CD4-positive, CD25-positive, alpha-beta regulatory T cell (primary cell): ENCODE data around the gene CAMTA1. TPM values are rescaled to one million over a fixed set of nuclear protein-coding genes. Genes with fewer than 3 reads are reported as not detected.
A peak's percentile ranks its signal among the peaks of the same experiment; 100 is the strongest.
"Not testable (repeated sequence)": the region's sequence is repeated elsewhere in the genome, so short reads cannot be mapped to it uniquely, and the experiment has no call there.

Experiments used
- ATAC-seq, 2 donors: fragments of 150-1000 bp; cut with Tn5 transposase; one replicate each; pipeline ENCODE4 v1.10.0; 2021; ENCODE audit warnings: low read depth in 2 of 2, moderate number of reproducible peaks in 2 of 2, moderate library complexity in 1 of 2
- DNase-seq, 3 donors: peaks; one replicate each; pipeline versions ENCODE4 v3.0.0 to v3.0.0-alpha.2; 2012 to 2022; ENCODE audit warnings: mixed read lengths in 1 of 3
- H3K27ac ChIP-seq: one replicate; pipeline ENCODE4 v1.7.0; 2013; ENCODE audit warnings: mild to moderate bottlenecking, low read length; ENCODE audit not compliant: insufficient read depth, poor library complexity, severe bottlenecking
- H3K27me3 ChIP-seq: one replicate; pipeline ENCODE4 v1.7.0; 2013; ENCODE audit warnings: low read length; ENCODE audit not compliant: control insufficient read depth, insufficient read depth
- H3K36me3 ChIP-seq: one replicate; pipeline ENCODE4 v1.7.0; 2013; ENCODE audit warnings: mild to moderate bottlenecking, low read length, moderate library complexity; ENCODE audit not compliant: control insufficient read depth, insufficient read depth
- H3K4me1 ChIP-seq: 2 replicates; pipeline ENCODE4 v1.7.0; 2013; ENCODE audit warnings: mild to moderate bottlenecking, low read length; ENCODE audit not compliant: insufficient read depth, control insufficient read depth, poor library complexity, severe bottlenecking
- H3K4me3 ChIP-seq: one replicate; pipeline ENCODE4 v1.7.0; 2013; ENCODE audit warnings: low read depth, mild to moderate bottlenecking, low read length, moderate library complexity
- H3K9me3 ChIP-seq, 2 experiments: 1 replicate in 1 of 2; 2 replicates in 1 of 2; pipeline ENCODE4 v1.7.0; 2013; ENCODE audit warnings: low read length in 2 of 2, mild to moderate bottlenecking in 1 of 2, moderate library complexity in 1 of 2; ENCODE audit not compliant: control insufficient read depth in 2 of 2
- H3K27ac Mint-ChIP-seq, 3 donors: one replicate each; pipeline ENCODE4 v1.8.0; 2020 to 2022; ENCODE audit warnings: mild to moderate bottlenecking in 3 of 3, mixed read lengths in 3 of 3, moderate library complexity in 2 of 3
- H3K27me3 Mint-ChIP-seq: one replicate; pipeline ENCODE4 v1.8.0; 2022; ENCODE audit warnings: mild to moderate bottlenecking, mixed read lengths
- H3K36me3 Mint-ChIP-seq: one replicate; pipeline ENCODE4 v1.8.0; 2020; ENCODE audit warnings: mixed read lengths
- H3K4me1 Mint-ChIP-seq, 4 donors: one replicate each; pipeline ENCODE4 v1.8.0; 2020 to 2022; ENCODE audit warnings: mixed read lengths in 4 of 4, mild to moderate bottlenecking in 1 of 4
- H3K4me3 Mint-ChIP-seq, 4 donors: one replicate each; pipeline ENCODE4 v1.8.0; 2020 to 2022; ENCODE audit warnings: mild to moderate bottlenecking in 4 of 4, mixed read lengths in 4 of 4, moderate library complexity in 3 of 4
- H3K9me3 Mint-ChIP-seq, 7 donors: one replicate each; pipeline ENCODE4 v1.8.0; 2020 to 2022; ENCODE audit warnings: mixed read lengths in 7 of 7, mild to moderate bottlenecking in 3 of 7, moderate library complexity in 2 of 7
- polyA plus RNA-seq, 4 donors: library from polyadenylated mRNA; unstranded; fragments of 300-500 nt; fragmentation: Illumina TruSeq; gene quantifications; one replicate each; pipeline ENCODE4 v1.2.3, GENCODE V29; 2021
- total RNA-seq: library from RNA; stranded (reverse); gene quantifications from one replicate; pipeline ENCODE4 v1.2.3, GENCODE V29; 2022

Gene CAMTA1
- total and polyA plus RNA-seq, 5 donors from 2014 or later: 48.8 to 112 (median 80.0) TPM

GRCh38 chr1:7705048-7705907 lies 920.0 kb downstream of the CAMTA1 start:
- Histone ChIP-seq H3K27ac (no peak overlapping the region), H3K36me3 (no peaks in the 10 kb centered on the region), H3K4me1 (peaks cover 16% of the 10 kb centered on the region), H3K4me3 (peak overlapping the region; percentile 42), H3K27me3 (peaks cover 21% of the 10 kb centered on the region), H3K9me3 (no peaks in the 10 kb centered on the region)
- DNase-seq (peak; percentile 22 to 64 (median 50)), ATAC-seq (no peak)
- Mint-ChIP-seq H3K9me3 (peaks cover 0 to 1% (median 0%) of the 10 kb centered on the region in 7 donors), H3K36me3 (no peaks in the 10 kb centered on the region), H3K27ac (peak overlapping the region; percentile 32 to 89 (median 88)), H3K4me3 (peak overlapping the region; percentile 87 to 97 (median 90)), H3K4me1 (peaks cover 5 to 33% (median 14%) of the 10 kb centered on the region in 4 donors), H3K27me3 (peaks cover 53% of the 10 kb centered on the region)

GRCh38 chr1:7705908-7706216 lies 920.6 kb downstream of the CAMTA1 start:
- Histone ChIP-seq H3K36me3 (no peaks in the 10 kb centered on the region), H3K9me3 (no peaks in the 10 kb centered on the region), H3K27me3 (peaks cover 21% of the 10 kb centered on the region), H3K4me1 (peaks cover 16% of the 10 kb centered on the region), H3K4me3 (peak overlapping the region; percentile 42), H3K27ac (no peak overlapping the region)
- H3K27ac Mint-ChIP-seq: peak overlapping the region; percentile 32 to 89 (median 78)
- H3K27me3 Mint-ChIP-seq: peaks cover 52% of the 10 kb centered on the region
- peaks cover 0 to 1% (median 0%) of the 10 kb centered on the region in 7 donors for H3K9me3 Mint-ChIP-seq
- H3K36me3 Mint-ChIP-seq: no peaks in the 10 kb centered on the region
- no peak for DNase-seq
- peak overlapping the region; percentile 87 to 97 (median 90) for H3K4me3 Mint-ChIP-seq
- peaks cover 5 to 30% (median 13%) of the 10 kb centered on the region in 4 donors for H3K4me1 Mint-ChIP-seq
- no peak for ATAC-seq

- H3K36me3 ChIP-seq: no peaks in the 10 kb centered on the region
- Mint-ChIP-seq H3K27ac (no peak overlapping the region), H3K36me3 (no peaks in the 10 kb centered on the region), H3K27me3 (peaks cover 44% of the 10 kb centered on the region), H3K9me3 (peaks cover 0 to 1% (median 0%) of the 10 kb centered on the region in 7 donors), H3K4me1 (peaks cover 5 to 20% (median 12%) of the 10 kb centered on the region in 4 donors), H3K4me3 (peak overlapping the region in 1 of 4 donors; percentile 63)
- H3K27me3 ChIP-seq: peaks cover 27% of the 10 kb centered on the region
- H3K9me3 ChIP-seq: no peaks in the 10 kb centered on the region
- no peak overlapping the region for H3K4me3 ChIP-seq
- DNase-seq (no peak), ATAC-seq (no peak)
- H3K4me1 ChIP-seq: peaks cover 16% of the 10 kb centered on the region
- H3K27ac ChIP-seq: no peak overlapping the region
Measured at GRCh38 chr1:7707527-7707926, 922.3 kb downstream of the CAMTA1 start.

GRCh38 chr1:7708065-7708464 lies 922.8 kb downstream of the CAMTA1 start:
- not testable (repeated sequence) for H3K27ac ChIP-seq, H3K36me3 Mint-ChIP-seq, H3K9me3 Mint-ChIP-seq, ATAC-seq, H3K9me3 ChIP-seq, H3K36me3 ChIP-seq, H3K27ac Mint-ChIP-seq, H3K4me3 ChIP-seq, DNase-seq
- H3K4me1 Mint-ChIP-seq: peaks cover 3 to 17% (median 11%) of the 10 kb centered on the region in 4 donors
- Histone ChIP-seq H3K4me1 (peaks cover 12% of the 10 kb centered on the region), H3K27me3 (peaks cover 26% of the 10 kb centered on the region)
- peak overlapping the region in 1 of 4 donors; percentile 63 for H3K4me3 Mint-ChIP-seq
- H3K27me3 Mint-ChIP-seq: peaks cover 39% of the 10 kb centered on the region

DNA sequence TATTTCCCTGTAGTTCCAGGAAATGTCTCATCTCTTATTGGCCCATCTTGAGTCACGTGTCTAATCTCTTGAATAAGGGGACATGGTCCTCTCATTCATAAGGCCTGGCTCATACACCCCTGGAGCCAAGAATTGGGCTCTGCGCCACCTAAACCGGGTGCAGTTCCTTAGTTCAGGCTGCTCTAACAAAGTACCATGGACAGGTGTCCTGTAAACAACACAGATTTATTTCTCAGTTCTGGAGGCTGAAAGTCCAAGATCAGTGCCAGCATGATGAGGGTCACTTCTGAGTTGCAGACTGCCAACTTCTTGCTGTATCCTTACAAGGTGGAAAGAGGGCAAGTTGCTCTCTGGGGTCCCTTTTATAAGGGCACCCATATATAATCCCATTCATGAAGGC lies 925.6 kb downstream of the CAMTA1 start:
- no peak overlapping the region for H3K4me3 ChIP-seq
- ATAC-seq: no peak
- peaks cover 2 to 13% (median 5%) of the 10 kb centered on the region in 4 donors for H3K4me1 Mint-ChIP-seq

GRCh38 chr1:7712731-7713323 lies 927.6 kb downstream of the CAMTA1 start:
- DNase-seq: no peak
- Mint-ChIP-seq H3K4me3 (no peak overlapping the region), H3K9me3 (peaks cover 0 to 1% (median 0%) of the 10 kb centered on the region in 7 donors), H3K27me3 (peaks cover 18% of the 10 kb centered on the region), H3K4me1 (no peaks in the 10 kb centered on the region), H3K27ac (no peak overlapping the region), H3K36me3 (no peaks in the 10 kb centered on the region)
- no peaks in the 10 kb centered on the region for H3K36me3 ChIP-seq
- no peak overlapping the region for H3K4me3 ChIP-seq
- ATAC-seq: no peak
- peaks cover 15% of the 10 kb centered on the region for H3K27me3 ChIP-seq
- H3K27ac ChIP-seq: no peak overlapping the region
- no peaks in the 10 kb centered on the region for H3K4me1 ChIP-seq
- H3K9me3 ChIP-seq: no peaks in the 10 kb centered on the region

More for the DNA sequence above, 925.6 kb downstream of the CAMTA1 start:
- Histone ChIP-seq H3K4me1 (no peaks in the 10 kb centered on the region), H3K36me3 (no peaks in the 10 kb centered on the region), H3K27ac (no peak overlapping the region), H3K27me3 (peaks cover 26% of the 10 kb centered on the region), H3K9me3 (no peaks in the 10 kb centered on the region)
- Mint-ChIP-seq H3K4me3 (no peak overlapping the region), H3K27ac (no peak overlapping the region), H3K9me3 (peaks cover 0 to 2% (median 0%) of the 10 kb centered on the region in 7 donors), H3K27me3 (peaks cover 28% of the 10 kb centered on the region), H3K36me3 (no peaks in the 10 kb centered on the region)
- no peak for DNase-seq

DNA sequence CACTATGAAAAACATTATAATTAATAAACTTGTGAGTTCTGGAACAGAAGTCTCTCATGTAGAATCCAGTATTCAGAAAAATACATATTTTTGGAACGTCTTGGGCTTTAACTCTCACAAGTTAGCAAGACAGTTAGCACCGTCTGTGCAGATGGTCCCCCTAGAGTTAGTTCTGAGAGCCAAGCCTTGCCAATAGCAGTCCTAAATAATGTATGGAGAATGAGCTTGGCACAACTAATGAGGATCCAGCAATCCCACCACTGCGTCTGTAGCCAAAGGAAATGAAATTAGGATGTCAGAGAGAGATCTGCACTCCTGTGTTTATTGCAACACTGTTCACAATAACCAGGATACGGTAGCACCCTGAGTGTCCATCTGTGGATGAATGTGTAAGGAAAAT lies 931.3 kb downstream of the CAMTA1 start:
- no peaks in the 10 kb centered on the region for H3K4me1 ChIP-seq
- no peak overlapping the region for H3K4me3 Mint-ChIP-seq
- no peaks in the 10 kb centered on the region for H3K4me1 Mint-ChIP-seq
- no peak for DNase-seq
- no peaks in the 10 kb centered on the region for H3K36me3 ChIP-seq
- H3K27ac Mint-ChIP-seq: no peak overlapping the region
- no peak overlapping the region for H3K27ac ChIP-seq
- H3K4me3 ChIP-seq: no peak overlapping the region
- peaks cover 0 to 1% (median 0%) of the 10 kb centered on the region in 7 donors for H3K9me3 Mint-ChIP-seq
- no peaks in the 10 kb centered on the region for H3K36me3 Mint-ChIP-seq
- peaks cover 5% of the 10 kb centered on the region for H3K27me3 ChIP-seq
- no peak for ATAC-seq
- no peaks in the 10 kb centered on the region for H3K9me3 ChIP-seq
- H3K27me3 Mint-ChIP-seq: peaks cover 10% of the 10 kb centered on the region
